Islet of Langerhans (tissue), 1 donor: Measurements from ENCODE around the gene APOF.
"Not testable (repeated sequence)": the region's sequence is repeated elsewhere in the genome, so short reads cannot be mapped to it uniquely, and the experiment has no call there.

Experiments
- FAIRE-seq: peaks from one replicate; lab custom pipeline; 2011; peaks lifted over from hg19 to GRCh38; lab: Jason Lieb, UNC

APOF gene

GRCh38 chr12:56366948-56367347 lies 4.3 kb upstream of the APOF start:
- no peak for FAIRE-seq

- FAIRE-seq = no peak
Measured at GRCh38 chr12:56361487-56362129, 1.0 kb downstream of the APOF start.

GRCh38 chr12:56359851-56360767 lies 2.5 kb downstream of the APOF start, which contains the start of gene STAT2:
STAT2 (minus strand) TSS chr12:56360107; CDS start chr12:56356571, 3,536 bp downstream.
- FAIRE-seq = peak; percentile 95

GRCh38 chr12:56358836-56359532 lies 3.7 kb downstream of the APOF start:
- no peak for FAIRE-seq

GRCh38 chr12:56351325-56351724 lies 11.3 kb downstream of the APOF start:
- no peak for FAIRE-seq

- FAIRE-seq = no peak
Measured at GRCh38 chr12:56350662-56351061, 12.0 kb downstream of the APOF start.

- no peak for FAIRE-seq
Measured at GRCh38 chr12:56348776-56349175, 13.9 kb downstream of the APOF start.

GRCh38 chr12:56347255-56347654 lies 15.4 kb downstream of the APOF start:
- not testable (repeated sequence) for FAIRE-seq

GRCh38 chr12:56346675-56347074 lies 16.0 kb downstream of the APOF start:
- no peak for FAIRE-seq

- FAIRE-seq = not testable (repeated sequence)
Measured at GRCh38 chr12:56342290-56342689, 20.4 kb downstream of the APOF start.

GRCh38 chr12:56341616-56342015 lies 21.0 kb downstream of the APOF start:
- FAIRE-seq = no peak

GRCh38 chr12:56339158-56339422 lies 23.6 kb downstream of the APOF start:
- no peak for FAIRE-seq

GRCh38 chr12:56338308-56339157 lies 24.1 kb downstream of the APOF start, which contains the start of gene IL23A:
IL23A (plus strand) TSS chr12:56338884; CDS start chr12:56339045, 161 bp downstream.
- FAIRE-seq = no peak

GRCh38 chr12:56337753-56338251 lies 24.9 kb downstream of the APOF start:
- FAIRE-seq = no peak

- no peak for FAIRE-seq
Measured at GRCh38 chr12:56336361-56337167, 26.1 kb downstream of the APOF start.

- not testable (repeated sequence) for FAIRE-seq
Measured at GRCh38 chr12:56335527-56335926, 27.1 kb downstream of the APOF start.

- FAIRE-seq = no peak
Measured at GRCh38 chr12:56334490-56334793, 28.2 kb downstream of the APOF start.

GRCh38 chr12:56333679-56334489 lies 28.8 kb downstream of the APOF start, which contains the start of gene PAN2:
PAN2 (minus strand) TSS chr12:56334000; CDS start chr12:56333094, 906 bp downstream.
- FAIRE-seq = peak; percentile 24

GRCh38 chr12:56333197-56333678 lies 29.4 kb downstream of the APOF start:
- no peak for FAIRE-seq
